HEK293T (cell line): ENCODE measurements around the gene COL27A1.

Experiments
- ARNT ChIP-seq: fragments of 450-650 bp; IDR thresholded peaks from 2 replicates; pipeline ENCODE4 v1.6.1; 2017; ENCODE audit warnings: mild to moderate bottlenecking
- BHLHE40 ChIP-seq: fragments of 450-650 bp; IDR thresholded peaks from 2 replicates; pipeline ENCODE4 v1.6.1; 2016; ENCODE audit warnings: mild to moderate bottlenecking, moderate library complexity, borderline replicate concordance
- CTBP1 ChIP-seq: fragments of 450-650 bp; IDR thresholded peaks from 2 replicates; pipeline ENCODE4 v1.6.1; 2016; ENCODE audit warnings: borderline replicate concordance
- FOXA1 ChIP-seq: fragments of 450-650 bp; IDR thresholded peaks from 2 replicates; pipeline ENCODE4 v1.6.1; 2016; ENCODE audit warnings: mild to moderate bottlenecking
- FOXK2 ChIP-seq: fragments of 450-650 bp; IDR thresholded peaks from 2 replicates; pipeline ENCODE4 v1.6.1; 2016; ENCODE audit warnings: mild to moderate bottlenecking
- FOXM1 ChIP-seq: fragments of 450-650 bp; IDR thresholded peaks from 2 replicates; pipeline ENCODE4 v1.6.1; 2017; ENCODE audit warnings: mild to moderate bottlenecking, borderline replicate concordance
- NFRKB ChIP-seq: fragments of 450-650 bp; IDR thresholded peaks from 2 replicates; pipeline ENCODE4 v1.6.1; 2016; ENCODE audit warnings: mild to moderate bottlenecking, moderate library complexity
- PKNOX1 ChIP-seq: fragments of 450-650 bp; IDR thresholded peaks from 2 replicates; pipeline ENCODE4 v1.6.1; 2016
- SP1 ChIP-seq: fragments of 450-650 bp; IDR thresholded peaks from 2 replicates; pipeline ENCODE4 v1.6.1; 2017
- SUZ12 ChIP-seq: fragments of 450-650 bp; IDR thresholded peaks from 2 replicates; pipeline ENCODE4 v1.6.1; 2016; ENCODE audit warnings: mild to moderate bottlenecking
- ZNF384 ChIP-seq: fragments of 450-650 bp; IDR thresholded peaks from 2 replicates; pipeline ENCODE4 v1.6.1; 2016

GRCh38 chr9:114140850-114141249 lies 14.5 kb upstream of the COL27A1 start:
- TF ChIP-seq SP1 (no peak), PKNOX1 (no peak), BHLHE40 (no peak), FOXM1 (no peak), FOXA1 (no peak), ARNT (no peak), ZNF384 (no peak), CTBP1 (no peak), NFRKB (no peak), FOXK2 (no peak), SUZ12 (no peak)
